HG03135 (cell line): ENCODE data around the gene IL1F10.

Experiments
- ATAC-seq: cut with Tn5 transposase; IDR thresholded peaks from one replicate; pipeline ENCODE4 v1.9.1; 2021; ENCODE audit warnings: mild to moderate bottlenecking, moderate library complexity; ENCODE audit not compliant: unreplicated experiment

Gene IL1F10

DNA sequence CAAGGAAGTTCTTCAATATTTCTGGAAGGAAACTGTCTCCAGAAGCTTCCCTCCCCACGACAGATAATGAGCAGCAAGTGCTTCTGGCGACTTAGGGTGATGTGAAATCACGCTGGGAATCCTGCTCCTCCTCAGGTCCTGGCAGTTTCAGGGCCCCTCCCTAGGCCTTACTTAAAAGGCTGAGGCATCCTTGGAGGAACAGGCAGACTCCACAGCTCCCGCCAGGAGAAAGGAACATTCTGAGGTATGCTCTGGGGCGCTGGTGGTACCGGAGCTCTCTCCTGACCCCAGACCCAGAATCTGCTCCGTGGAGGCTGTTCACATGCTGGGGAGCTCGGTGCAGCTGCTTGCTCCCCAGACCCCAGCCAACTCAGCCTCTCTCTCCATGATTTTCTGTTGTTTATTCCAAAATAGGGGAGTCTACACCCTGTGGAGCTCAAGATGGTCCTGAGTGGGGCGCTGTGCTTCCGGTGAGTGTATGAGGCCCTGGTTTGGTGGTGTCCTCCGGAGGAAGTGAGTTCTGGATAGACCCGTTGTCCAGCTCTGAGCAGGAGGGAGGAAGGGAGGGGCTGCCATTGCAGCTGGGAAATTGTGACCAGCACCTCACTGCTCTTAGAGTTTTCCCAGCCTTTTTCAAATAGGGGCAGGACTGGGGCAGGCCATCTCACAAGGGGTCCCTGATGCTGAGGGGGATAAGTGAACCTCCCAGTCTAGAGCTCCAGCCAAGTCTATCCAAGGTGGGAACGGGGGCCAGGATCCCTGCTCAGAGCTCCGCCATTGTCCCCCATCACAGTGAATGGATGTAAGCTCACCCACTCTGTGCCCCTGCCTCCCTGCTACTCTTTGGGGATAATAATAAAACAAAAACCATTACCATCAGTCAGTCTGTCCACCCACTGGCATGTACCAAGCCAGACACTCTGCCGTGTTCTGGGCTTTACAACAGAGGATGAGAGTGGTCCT is 8.5 kb upstream of the IL1F10 start, which contains the start of gene IL36RN:
Gene IL36RN, plus strand, starts transcription at position 201 of the 963 bp plus-strand sequence. Its CDS starts 241 bp downstream, at position 442.
- no peak for ATAC-seq

DNA sequence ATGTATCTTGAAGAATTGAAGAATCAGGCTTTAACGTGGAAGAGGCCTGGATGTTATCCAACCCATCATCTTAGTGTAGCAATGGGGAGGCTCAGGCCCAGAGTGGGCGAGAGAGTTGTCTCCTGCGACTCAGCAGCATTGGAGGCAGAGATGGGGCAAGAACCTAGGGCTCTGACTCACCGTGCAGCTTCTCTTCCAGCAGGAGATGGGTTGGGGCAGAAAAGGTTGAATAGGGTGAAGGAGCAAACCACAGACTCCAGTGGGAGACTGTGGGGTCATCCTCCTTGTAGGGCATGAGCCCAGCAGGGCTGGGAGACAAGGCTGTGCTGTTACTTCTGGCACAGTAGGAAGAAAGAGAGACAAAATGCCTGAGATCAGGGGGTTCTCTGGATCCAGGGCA is 7.4 kb upstream of the IL1F10 start:
- ATAC-seq = no peak

DNA sequence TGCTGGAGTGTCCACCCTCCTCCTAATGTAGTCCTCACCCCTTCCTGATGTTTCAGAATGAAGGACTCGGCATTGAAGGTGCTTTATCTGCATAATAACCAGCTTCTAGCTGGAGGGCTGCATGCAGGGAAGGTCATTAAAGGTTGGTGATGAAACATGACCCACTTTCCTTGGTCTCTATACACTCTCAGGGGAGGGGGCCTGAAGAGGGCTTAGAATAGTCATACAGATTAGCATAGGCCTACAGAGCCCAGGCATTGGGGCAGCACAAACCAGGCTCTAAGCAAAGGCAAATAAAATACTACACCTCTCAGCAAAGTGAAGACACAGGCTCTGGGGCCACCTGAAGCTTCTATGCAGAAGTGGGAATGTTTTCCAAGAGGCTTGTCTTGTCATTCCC is 7.0 kb upstream of the IL1F10 start:
- no peak for ATAC-seq

DNA sequence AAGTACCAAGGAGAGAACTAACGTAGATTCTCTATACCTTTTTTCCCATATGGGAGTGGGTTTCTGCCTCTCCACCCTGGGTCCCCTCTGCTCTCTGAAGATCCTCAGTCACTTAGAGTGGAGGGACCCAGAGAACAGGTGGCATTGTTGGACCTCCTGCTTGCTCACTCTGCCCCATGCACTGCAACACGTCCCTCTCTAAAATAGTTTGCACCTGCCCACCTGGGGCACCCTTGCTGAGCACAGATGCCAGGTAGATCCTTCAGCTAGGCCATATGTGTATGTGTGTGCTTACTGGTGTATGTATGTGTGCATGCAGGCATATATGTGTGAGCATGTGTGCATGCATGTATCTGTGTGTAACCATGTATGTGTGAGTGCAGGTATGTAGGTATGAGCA is 6.5 kb upstream of the IL1F10 start:
- no peak for ATAC-seq

DNA sequence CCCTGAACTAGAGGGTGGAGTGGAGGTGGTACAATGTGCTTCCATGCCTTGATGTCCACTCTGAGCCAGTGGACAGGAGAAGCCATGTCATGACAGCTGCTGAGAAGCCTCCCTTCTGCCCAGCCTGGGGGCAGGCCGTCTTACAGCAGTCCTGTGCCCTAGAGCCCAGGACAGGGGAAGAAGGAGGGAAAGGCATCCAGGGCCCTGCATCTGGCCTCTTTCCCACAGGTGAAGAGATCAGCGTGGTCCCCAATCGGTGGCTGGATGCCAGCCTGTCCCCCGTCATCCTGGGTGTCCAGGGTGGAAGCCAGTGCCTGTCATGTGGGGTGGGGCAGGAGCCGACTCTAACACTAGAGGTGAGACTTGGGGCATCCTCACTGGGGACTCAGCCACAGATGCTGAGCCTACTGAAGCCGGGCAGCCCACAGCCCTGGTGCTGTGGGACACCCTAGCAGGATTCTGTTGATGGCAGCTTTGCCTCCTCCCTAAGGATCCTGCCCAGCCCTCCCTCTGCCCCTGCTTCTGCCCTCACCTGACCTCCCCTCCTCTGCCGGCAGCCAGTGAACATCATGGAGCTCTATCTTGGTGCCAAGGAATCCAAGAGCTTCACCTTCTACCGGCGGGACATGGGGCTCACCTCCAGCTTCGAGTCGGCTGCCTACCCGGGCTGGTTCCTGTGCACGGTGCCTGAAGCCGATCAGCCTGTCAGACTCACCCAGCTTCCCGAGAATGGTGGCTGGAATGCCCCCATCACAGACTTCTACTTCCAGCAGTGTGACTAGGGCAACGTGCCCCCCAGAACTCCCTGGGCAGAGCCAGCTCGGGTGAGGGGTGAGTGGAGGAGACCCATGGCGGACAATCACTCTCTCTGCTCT is 5.6 kb upstream of the IL1F10 start:
- no peak for ATAC-seq

GRCh38 chr2:113064281-113064680 is 3.5 kb upstream of the IL1F10 start:
- ATAC-seq = no peak

GRCh38 chr2:113064898-113065297 is 2.9 kb upstream of the IL1F10 start:
- no peak for ATAC-seq

- ATAC-seq = no peak
Observed at GRCh38 chr2:113068249-113068648, 479 bp downstream of the IL1F10 start.

DNA sequence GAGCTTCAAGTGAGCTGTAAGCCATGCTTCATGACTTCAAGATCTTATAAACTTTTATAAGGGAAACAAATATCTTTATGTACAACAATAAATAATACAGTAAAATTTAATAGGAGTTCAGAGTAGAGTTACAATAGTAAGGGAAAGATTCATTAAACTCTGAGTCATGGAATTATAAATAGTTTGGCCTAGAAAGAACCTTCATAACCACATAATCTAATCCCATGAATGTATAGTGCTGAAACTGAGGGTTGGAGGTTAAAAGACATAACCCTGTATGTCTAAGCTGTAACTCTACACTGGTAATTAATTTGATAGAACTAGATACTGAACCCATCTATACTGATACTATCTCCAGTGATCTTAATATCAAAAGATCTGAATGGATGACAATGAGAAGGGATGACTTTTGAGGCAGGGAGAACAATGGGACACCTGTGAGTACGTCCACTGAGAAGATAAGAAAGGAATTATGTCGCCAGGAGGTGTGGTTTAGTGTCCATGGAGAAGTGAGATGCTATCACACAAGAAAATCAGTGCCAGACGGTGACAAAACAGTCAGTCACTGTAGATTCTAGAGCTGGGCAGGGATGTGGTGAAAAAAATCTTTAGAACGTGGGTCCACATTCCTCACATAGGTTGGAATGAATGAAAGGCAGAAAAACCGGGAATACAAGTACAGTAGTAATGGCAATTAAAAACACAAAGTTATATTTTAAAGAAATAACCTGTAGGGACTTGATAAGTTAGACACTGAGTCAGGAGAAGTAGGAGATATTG is 1.1 kb downstream of the IL1F10 start:
- no peak for ATAC-seq

- no peak for ATAC-seq
Observed at GRCh38 chr2:113069676-113070605, 2.2 kb downstream of the IL1F10 start.

DNA sequence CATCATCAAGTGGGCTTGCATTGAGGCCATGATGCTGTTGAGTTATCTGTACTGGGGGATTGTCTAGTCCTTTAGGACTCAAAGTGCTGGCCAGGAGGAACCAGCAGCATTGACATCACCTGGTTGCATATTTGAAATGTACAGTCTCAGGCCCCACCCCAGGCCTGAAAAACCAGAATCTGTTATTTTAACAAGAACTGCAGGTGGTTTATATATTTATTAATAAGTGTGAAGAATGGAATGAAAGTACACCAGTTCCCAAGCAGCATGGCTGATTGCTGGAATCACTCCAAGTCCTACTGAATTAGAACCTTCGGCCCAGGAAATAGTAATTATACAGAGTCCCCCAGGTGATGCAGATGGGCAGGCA is 2.8 kb downstream of the IL1F10 start:
- ATAC-seq = no peak

DNA sequence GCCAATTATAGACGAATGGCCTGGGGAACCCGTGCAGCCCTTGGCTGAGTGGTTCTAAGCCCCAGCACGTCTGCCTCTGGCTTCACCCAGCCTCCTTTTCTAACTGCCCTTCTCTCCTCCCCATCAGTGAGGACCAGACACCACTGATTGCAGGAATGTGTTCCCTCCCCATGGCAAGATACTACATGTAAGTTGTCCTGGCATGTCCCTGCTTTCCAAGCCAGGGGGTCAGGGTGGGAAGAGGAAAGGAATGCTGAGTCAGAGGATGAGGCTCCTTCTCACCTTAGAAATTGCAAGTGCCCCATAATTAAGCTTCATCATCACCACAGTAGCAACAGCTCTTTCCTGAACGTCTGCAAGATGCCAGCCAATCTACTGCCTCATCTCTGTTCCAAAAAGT is 4.8 kb downstream of the IL1F10 start:
- ATAC-seq = no peak

- no peak for ATAC-seq
Observed at GRCh38 chr2:113073325-113073834, 5.6 kb downstream of the IL1F10 start.

DNA sequence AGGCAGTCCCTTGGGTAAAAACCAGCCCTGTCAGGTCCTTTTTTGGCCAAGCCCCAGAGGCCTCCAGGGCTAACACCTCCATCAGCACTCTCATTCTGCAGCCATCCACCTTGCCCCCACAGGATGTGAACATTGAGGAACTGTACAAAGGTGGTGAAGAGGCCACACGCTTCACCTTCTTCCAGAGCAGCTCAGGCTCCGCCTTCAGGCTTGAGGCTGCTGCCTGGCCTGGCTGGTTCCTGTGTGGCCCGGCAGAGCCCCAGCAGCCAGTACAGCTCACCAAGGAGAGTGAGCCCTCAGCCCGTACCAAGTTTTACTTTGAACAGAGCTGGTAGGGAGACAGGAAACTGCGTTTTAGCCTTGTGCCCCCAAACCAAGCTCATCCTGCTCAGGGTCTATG is 7.3 kb downstream of the IL1F10 start:
- ATAC-seq = no peak

DNA sequence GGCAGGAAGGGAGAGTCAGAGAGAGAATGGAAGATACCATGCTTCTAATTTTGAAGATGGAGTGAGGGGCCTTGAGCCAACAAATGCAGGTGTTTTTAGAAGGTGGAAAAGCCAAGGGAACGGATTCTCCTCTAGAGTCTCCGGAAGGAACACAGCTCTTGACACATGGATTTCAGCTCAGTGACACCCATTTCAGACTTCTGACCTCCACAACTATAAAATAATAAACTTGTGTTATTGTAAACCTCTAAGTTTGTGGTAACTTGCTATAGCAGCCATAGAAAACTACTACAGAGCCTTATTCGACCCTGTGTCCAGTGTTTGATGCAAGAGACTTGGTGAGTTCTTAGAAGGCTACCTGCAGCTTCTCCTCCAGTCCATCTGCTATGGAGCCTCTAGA is 7.8 kb downstream of the IL1F10 start:
- no peak for ATAC-seq

DNA sequence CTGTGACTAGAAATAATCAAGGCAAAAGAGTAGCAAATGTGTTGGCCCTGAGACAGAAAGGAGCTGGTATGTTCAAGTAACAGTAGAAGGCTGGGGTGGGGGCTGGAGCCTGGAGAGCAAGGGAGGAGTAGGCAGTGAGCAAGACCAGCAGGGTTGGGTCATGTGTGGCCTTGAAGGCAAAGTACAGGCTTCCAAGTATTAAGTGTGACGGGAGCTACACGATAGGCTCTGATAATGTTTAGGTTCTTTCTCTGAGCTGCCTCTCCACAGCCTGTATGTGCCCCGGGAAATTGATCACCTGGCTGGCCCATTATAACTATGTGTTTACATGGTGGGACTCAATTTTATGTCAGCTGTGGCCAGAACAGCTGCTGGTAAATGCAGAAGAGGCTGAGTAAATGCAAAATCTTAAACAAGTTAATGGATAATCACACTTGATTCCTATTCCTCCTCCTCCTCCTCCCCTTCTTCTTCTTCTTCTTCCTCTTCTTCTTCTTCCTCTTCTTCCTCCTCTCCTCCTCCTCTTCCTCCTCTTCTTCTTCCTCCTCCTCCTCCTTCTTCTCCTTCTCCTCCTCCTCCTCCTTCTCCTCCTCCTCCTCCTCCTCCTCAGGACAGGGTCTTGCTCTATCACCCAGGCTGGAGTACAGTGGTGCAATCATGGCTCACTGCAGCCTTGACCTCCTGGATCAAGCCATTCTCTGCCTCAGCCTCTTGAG is 9.3 kb downstream of the IL1F10 start:
- ATAC-seq = no peak

DNA sequence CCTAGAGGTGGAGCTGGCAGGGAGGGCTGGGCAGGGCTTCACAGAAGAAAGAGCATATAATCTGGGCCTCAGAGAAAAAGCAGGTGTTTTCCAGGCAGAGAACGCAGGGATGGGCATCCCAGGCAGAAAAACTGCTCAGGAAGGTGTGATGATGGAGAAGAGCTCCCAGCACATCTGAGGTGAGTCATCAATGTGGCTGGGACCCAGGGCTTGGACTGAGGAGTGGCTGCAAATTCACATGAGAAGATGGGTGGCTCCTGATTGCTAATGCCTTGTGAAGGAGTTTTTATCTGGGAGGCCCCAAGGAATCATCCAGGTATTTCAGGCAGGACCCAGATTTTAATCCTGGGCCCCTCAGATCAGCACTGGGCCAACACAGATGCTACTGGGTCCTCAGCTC is 10.2 kb downstream of the IL1F10 start:
- ATAC-seq = no peak

DNA sequence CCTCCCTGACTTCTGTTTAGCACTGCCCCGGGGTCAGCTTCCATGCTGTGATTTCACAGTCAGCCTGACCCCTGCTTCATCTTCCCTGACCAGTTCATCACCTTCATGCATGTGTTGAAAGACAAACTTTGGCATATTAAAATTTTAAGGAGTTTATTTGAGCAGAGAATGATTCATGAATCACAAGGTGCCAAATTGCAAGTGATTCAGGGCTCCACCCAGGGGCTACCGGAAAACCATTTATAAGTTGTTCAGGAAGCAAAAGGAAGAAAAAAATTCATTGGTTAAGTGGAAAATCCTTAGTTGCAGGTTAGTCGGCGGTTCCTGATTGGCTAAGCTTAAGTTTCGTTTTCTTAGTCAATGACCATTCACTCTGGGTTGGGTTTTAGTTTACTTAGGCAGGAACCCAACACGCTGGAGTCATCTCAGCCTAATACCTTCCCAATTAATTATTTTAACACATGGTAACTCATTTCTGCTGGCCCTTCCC is 10.6 kb downstream of the IL1F10 start:
- ATAC-seq = no peak

GRCh38 chr2:113079131-113079530 is 11.4 kb downstream of the IL1F10 start:
- ATAC-seq = no peak
